ENCODE measurements around the gene ABCB10.
"Not testable (repeated sequence)": the region's sequence is repeated elsewhere in the genome, so short reads cannot be mapped to it uniquely, and the experiment has no call there.

ABCB10 gene

GRCh38 chr1:229514578-229515275 lies 43.8 kb downstream of the ABCB10 start:
- peak; percentile 46 for DNase-seq (ENCODE audit: extremely low read depth, low read depth)
- no peak overlapping the region for H3K4me3 ChIP-seq (replicated peaks; ENCODE audit: low read depth, low read length)
- TF ChIP-seq, protein P1, sequence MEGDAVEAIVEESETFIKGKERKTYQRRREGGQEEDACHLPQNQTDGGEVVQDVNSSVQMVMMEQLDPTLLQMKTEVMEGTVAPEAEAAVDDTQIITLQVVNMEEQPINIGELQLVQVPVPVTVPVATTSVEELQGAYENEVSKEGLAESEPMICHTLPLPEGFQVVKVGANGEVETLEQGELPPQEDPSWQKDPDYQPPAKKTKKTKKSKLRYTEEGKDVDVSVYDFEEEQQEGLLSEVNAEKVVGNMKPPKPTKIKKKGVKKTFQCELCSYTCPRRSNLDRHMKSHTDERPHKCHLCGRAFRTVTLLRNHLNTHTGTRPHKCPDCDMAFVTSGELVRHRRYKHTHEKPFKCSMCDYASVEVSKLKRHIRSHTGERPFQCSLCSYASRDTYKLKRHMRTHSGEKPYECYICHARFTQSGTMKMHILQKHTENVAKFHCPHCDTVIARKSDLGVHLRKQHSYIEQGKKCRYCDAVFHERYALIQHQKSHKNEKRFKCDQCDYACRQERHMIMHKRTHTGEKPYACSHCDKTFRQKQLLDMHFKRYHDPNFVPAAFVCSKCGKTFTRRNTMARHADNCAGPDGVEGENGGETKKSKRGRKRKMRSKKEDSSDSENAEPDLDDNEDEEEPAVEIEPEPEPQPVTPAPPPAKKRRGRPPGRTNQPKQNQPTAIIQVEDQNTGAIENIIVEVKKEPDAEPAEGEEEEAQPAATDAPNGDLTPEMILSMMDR (IDR thresholded peaks at IDR 0.05; ENCODE audit: low read depth, low read length, missing control alignments): peak; percentile 91

- not testable (repeated sequence) for H3K4me3 ChIP-seq (replicated peaks; ENCODE audit: low read depth, low read length); DNase-seq (ENCODE audit: extremely low read depth, low read depth)
Measured at GRCh38 chr1:229511625-229512024, 46.9 kb downstream of the ABCB10 start.

DNA sequence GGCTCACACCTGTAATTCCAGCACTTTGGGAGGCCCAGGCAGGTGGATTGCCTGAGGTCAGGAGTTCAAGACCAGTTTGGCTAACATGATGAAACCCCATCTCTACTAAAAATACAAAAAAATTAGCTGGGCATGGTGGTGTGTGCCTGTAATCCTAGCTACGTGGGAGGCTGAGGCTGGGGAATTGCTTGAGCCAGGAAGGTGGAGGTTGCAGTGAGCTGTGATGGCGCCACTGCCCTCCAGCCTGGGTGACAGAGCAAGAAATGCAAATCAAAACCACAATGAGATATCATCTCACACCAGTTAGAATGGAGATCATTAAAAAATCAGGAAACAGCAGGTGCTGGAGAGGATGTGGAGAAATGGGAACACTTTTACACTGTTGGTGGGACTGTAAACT lies 47.3 kb downstream of the ABCB10 start:
- H3K4me3 ChIP-seq (replicated peaks; ENCODE audit: low read depth, low read length); DNase-seq (ENCODE audit: extremely low read depth, low read depth): not testable (repeated sequence)

- DNase-seq (ENCODE audit: extremely low read depth, low read depth): no peak
- H3K4me3 ChIP-seq (replicated peaks; ENCODE audit: low read depth, low read length): no peak overlapping the region
- TF ChIP-seq, protein P1 (IDR thresholded peaks at IDR 0.05; ENCODE audit: low read depth, low read length, missing control alignments): no peak
Measured at GRCh38 chr1:229509576-229509975, 48.9 kb downstream of the ABCB10 start.

- no peak for DNase-seq (ENCODE audit: extremely low read depth, low read depth)
- H3K4me3 ChIP-seq (replicated peaks; ENCODE audit: low read depth, low read length): peak overlapping the region; percentile 79
Measured at GRCh38 chr1:229508823-229509337, 49.6 kb downstream of the ABCB10 start.

DNA sequence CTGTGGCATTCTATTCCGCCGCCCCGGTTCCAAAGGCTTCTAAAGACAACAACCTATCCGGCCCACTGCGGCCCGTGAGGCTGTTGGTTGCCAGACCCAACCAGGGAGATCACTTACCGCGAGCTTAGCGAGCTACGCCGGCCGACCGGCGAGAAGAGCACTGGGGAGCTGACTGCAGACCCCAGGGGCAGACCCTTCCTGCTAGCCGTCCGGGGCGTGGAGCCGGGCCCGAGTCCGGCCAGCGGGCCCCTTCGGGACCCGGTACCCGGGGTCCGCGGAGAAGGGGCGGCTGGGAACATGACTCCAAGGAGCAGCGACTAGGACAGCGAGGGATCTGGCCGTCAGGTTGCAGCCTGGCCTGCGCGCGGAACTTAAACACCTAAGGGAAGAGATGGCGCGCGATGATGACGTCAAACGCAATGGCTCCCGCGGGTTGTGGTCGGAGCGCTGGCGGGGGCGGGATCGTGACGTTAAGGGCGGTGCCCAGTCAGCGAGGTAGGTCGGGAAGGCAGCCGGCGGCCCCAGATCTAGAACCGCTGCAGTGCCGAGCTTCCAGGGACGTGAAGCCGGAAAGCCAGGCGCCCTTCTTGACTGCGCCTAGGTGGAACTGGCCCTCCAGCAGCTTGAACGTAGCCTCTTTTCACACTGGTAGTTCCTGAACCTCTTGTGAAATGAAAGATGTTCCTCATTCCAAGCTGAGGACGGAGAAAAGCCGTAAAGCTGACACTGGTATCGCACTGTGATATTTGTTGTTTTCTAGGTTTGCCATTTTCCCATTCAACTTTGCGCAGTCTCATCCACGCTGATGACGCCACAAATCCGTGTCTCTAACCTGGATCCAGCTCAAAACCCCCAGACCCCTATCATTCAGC lies 50.3 kb downstream of the ABCB10 start, which contains the start of gene NUP133:
Gene NUP133, minus strand, starts transcription at position 391 of the 872 bp plus-strand sequence. Its CDS starts 92 bp downstream, at position 299.
- H3K4me3 ChIP-seq (replicated peaks; ENCODE audit: low read depth, low read length): peak within 1 kb of the TSS; percentile 79
- TF ChIP-seq, protein P1 (IDR thresholded peaks at IDR 0.05; ENCODE audit: low read depth, low read length, missing control alignments): no peak

More at GRCh38 chr1:229508823-229509337, 49.6 kb downstream of the ABCB10 start:
- TF ChIP-seq, protein P1 (IDR thresholded peaks at IDR 0.05; ENCODE audit: low read depth, low read length, missing control alignments): no peak

GRCh38 chr1:229507502-229507901 lies 51.0 kb downstream of the ABCB10 start:
- TF ChIP-seq, protein P1 (IDR thresholded peaks at IDR 0.05; ENCODE audit: low read depth, low read length, missing control alignments): no peak
- H3K4me3 ChIP-seq (replicated peaks; ENCODE audit: low read depth, low read length): peak overlapping the region; percentile 79
- DNase-seq (ENCODE audit: extremely low read depth, low read depth): no peak

More for the DNA sequence above, 50.3 kb downstream of the ABCB10 start, which contains the start of gene NUP133:
- DNase-seq (ENCODE audit: extremely low read depth, low read depth): peak; percentile 94

Measured in HFF-Myc (cell line).